Immature natural killer cell (primary cell): ENCODE data around the gene SLC1A2. TPM values are rescaled to one million over a fixed set of nuclear protein-coding genes. Genes with fewer than 3 reads are reported as not detected.

Source experiments
- DNase-seq, 3 donors: peaks; one replicate each; pipeline ENCODE4 v3.0.0; 2022; ENCODE audit warnings: mixed read lengths in 1 of 3
- H3K27ac Mint-ChIP-seq, 6 donors: one replicate each; pipeline ENCODE4 v1.8.0; 2020; ENCODE audit warnings: mixed read lengths in 6 of 6, mild to moderate bottlenecking in 5 of 6, inconsistent platforms in 4 of 6, moderate library complexity in 3 of 6
- H3K27me3 Mint-ChIP-seq, 3 donors: one replicate each; pipeline ENCODE4 v1.8.0; 2020 to 2021; ENCODE audit warnings: low read depth in 3 of 3, mild to moderate bottlenecking in 3 of 3, mixed read lengths in 3 of 3, moderate library complexity in 3 of 3, inconsistent platforms in 1 of 3
- H3K36me3 Mint-ChIP-seq, 3 donors: one replicate each; pipeline ENCODE4 v1.8.0; 2020; ENCODE audit warnings: mixed read lengths in 3 of 3, inconsistent platforms in 2 of 3, mild to moderate bottlenecking in 2 of 3
- H3K4me1 Mint-ChIP-seq, 2 donors: one replicate each; pipeline ENCODE4 v1.8.0; 2020; ENCODE audit warnings: inconsistent platforms in 2 of 2, mild to moderate bottlenecking in 2 of 2, mixed read lengths in 2 of 2, moderate library complexity in 1 of 2
- H3K4me3 Mint-ChIP-seq, 5 donors: one replicate each; pipeline ENCODE4 v1.8.0; 2020; ENCODE audit warnings: mild to moderate bottlenecking in 5 of 5, mixed read lengths in 5 of 5, inconsistent platforms in 3 of 5, moderate library complexity in 3 of 5
- H3K9me3 Mint-ChIP-seq, 6 donors: one replicate each; pipeline ENCODE4 v1.8.0; 2020; ENCODE audit warnings: mild to moderate bottlenecking in 6 of 6, mixed read lengths in 6 of 6, inconsistent platforms in 4 of 6, moderate library complexity in 3 of 6
- polyA plus RNA-seq, 3 donors: library from polyadenylated mRNA; unstranded; fragments of 300-500 nt; fragmentation: Illumina TruSeq; gene quantifications; one replicate each; pipeline ENCODE4 v1.2.3, GENCODE V29; 2021

Gene SLC1A2
- polyA plus RNA-seq, 3 donors from 2014 or later = 0.03 to 0.06 TPM; not detected in 1

DNA sequence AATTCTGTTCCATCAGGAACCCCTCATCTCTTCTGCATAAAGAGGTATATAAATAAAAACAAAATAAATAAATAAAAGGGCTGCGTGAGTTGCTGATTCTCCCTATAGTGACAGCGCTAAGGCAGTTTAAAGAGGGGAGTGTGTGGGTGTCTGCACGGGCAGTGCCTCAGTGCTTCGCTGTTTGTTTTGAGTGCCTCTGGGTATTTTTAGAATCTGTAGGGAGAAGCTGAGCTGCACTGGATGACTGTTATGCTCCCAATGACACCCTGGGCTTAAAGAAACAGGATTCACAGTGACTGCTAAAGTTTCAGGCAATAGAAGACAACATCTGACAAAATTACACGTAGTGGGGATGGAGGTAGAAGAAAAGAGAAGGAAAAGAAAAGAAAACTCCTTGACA is 38.8 kb downstream of the SLC1A2 start:
- Mint-ChIP-seq H3K4me1 (no peaks in the 10 kb centered on the region), H3K36me3 (no peaks in the 10 kb centered on the region), H3K9me3 (no peaks in the 10 kb centered on the region), H3K27ac (no peak overlapping the region), H3K27me3 (peaks cover 2 to 5% (median 4%) of the 10 kb centered on the region in 3 donors), H3K4me3 (no peak overlapping the region)
- DNase-seq = no peak

DNA sequence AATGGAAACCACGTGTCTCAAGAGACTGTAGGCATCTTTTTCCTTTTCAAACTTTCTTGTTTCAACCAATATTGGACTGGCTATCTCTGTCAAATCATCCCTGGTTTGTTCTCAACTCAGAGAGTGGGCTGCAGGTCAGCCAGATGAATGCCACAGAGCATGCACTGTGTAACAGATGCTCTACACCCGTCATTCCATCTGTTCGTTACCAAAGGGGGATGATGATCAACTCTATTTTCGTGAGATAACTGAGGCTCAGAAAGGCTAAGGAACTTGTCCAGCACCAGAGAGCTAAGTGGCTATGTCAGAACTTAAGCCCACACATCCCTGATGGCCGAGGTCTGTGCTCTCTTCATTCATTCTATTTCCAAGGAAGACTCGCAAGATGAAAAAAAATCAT is 42.1 kb downstream of the SLC1A2 start:
- Mint-ChIP-seq H3K4me1 (peaks cover 9 to 18% of the 10 kb centered on the region in 2 donors), H3K27ac (no peak overlapping the region), H3K27me3 (peaks cover 2 to 5% (median 2%) of the 10 kb centered on the region in 3 donors), H3K4me3 (no peak overlapping the region), H3K36me3 (no peaks in the 10 kb centered on the region), H3K9me3 (no peaks in the 10 kb centered on the region)
- DNase-seq = no peak

DNA sequence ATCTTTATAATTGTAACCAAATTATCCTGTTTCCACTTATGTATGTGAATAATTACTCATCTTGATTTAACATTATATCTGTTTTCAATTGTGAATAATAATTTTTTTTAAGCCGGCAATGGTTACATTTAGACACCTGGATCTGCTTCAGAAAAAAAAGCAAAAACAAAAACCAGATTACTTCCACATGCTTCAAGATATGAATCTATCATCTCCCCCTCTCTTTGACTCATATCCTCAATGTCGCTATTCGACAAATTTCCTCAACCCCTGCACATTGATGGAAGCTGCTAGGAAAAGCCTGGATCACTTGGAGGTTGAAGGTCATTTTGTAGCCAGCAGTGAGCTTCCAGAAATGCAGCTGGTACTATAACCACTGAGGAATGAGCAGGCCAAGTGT is 42.7 kb downstream of the SLC1A2 start:
- DNase-seq = no peak
- Mint-ChIP-seq H3K27ac (no peak overlapping the region), H3K9me3 (no peaks in the 10 kb centered on the region), H3K36me3 (no peaks in the 10 kb centered on the region), H3K27me3 (peaks cover 2 to 5% (median 2%) of the 10 kb centered on the region in 3 donors), H3K4me1 (peaks cover 9 to 18% of the 10 kb centered on the region in 2 donors), H3K4me3 (no peak overlapping the region)

DNA sequence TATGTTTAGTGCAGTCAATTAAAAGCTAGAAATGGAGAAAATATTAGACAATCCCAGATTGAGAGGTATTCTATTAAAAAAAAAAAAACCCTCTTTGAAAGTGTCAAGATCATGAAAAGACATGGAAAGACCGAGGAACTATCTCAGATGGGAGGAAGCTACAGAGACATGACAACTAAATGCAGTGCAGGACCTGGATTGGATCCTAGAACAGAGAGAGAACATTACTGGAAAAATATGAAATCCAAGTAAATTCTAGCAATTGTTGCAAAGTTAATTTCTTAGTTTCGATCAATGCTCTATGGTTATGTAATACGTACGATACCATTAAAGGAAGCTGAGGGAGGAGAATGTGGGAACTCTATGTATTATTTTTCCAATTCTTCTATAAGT is 43.2 kb downstream of the SLC1A2 start:
- Mint-ChIP-seq H3K36me3 (no peaks in the 10 kb centered on the region), H3K9me3 (no peaks in the 10 kb centered on the region), H3K4me3 (no peak overlapping the region), H3K4me1 (peaks cover 9 to 18% of the 10 kb centered on the region in 2 donors), H3K27me3 (peaks cover 2 to 5% (median 2%) of the 10 kb centered on the region in 3 donors), H3K27ac (no peak overlapping the region)
- no peak for DNase-seq

DNA sequence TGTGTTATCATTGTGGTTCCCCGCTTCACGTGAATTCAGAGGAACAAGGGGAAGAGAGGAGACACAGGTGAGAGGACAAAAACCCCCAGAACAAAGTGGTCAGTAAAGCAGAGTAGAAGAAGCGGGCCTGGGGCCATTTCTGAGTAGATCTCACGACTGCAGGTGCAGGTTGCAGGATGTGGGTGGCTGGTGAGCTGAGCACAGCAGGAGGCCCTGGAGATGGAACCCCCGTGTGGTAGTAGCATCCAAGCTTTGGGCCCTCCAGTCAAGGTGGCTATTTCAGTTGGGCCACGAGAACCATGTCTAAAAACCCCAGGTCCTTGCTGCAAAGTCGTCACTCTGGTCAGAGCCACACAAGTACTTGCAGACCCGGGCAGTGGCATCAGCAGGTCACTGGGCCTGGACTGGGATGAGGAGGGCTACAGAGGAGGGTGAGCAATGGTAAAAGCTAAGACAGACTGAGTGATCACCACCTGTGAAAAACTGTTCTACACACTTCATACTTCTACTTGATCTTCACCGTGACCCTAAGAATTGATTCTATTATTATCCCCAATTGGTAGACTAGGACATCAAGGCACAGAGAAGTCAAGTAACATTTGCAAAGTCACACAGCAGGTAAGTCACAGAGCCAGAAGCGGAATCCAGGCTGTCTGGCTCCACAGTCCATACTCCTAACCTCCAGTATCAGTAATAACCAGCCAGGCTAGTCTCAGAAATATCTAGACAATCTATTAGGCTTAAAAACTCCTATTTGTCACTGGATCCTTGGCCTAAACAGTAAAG is 43.8 kb downstream of the SLC1A2 start:
- no peak overlapping the region for H3K27ac Mint-ChIP-seq

DNA sequence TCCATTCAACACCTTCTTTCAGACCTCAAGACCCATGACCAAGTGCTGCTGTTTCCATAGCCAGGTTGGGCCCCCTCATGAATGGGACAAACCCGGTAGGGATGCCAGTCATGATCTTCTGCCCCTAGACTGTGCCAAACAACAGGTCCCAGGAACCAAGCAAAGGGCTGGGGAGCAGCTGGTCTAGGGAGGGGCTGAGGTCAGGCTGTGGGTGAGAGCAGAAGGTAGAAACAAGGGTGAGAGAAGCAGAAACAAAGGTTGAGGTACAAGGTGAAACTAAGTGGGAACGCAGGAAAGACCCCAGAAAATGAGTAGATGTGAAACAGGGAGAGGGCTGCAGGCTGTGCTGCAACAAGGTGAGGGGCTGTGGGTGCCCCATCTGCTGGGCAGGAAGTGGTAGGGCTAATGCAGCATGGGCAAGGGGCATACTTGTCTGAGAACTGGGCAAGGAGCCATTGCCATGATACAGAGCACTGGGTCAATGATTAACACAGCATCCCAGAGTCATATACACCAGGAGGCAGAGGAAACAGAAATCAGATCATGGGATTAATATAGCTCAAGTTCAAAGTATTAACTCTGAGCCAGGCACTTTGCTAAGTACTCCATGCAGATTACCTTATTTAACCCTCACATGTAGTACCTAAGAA is 45.9 kb downstream of the SLC1A2 start:
- peak overlapping the region in 1 of 5 donors; percentile 12 for H3K4me3 Mint-ChIP-seq
- peak in 2 of 3 donors; percentile 5 to 10 for DNase-seq
- H3K27me3 Mint-ChIP-seq = peaks cover 2 to 5% (median 3%) of the 10 kb centered on the region in 3 donors
- H3K9me3 Mint-ChIP-seq = no peaks in the 10 kb centered on the region
- H3K36me3 Mint-ChIP-seq = no peaks in the 10 kb centered on the region
- H3K27ac Mint-ChIP-seq = peak overlapping the region in 3 of 6 donors; percentile 12 to 46 (median 13)
- peaks cover 9 to 18% of the 10 kb centered on the region in 2 donors for H3K4me1 Mint-ChIP-seq

More for the DNA sequence above, 43.8 kb downstream of the SLC1A2 start:
- H3K36me3 Mint-ChIP-seq = no peaks in the 10 kb centered on the region
- no peak overlapping the region for H3K4me3 Mint-ChIP-seq
- H3K4me1 Mint-ChIP-seq = peaks cover 9 to 18% of the 10 kb centered on the region in 2 donors
- no peak for DNase-seq
- peaks cover 2 to 5% (median 2%) of the 10 kb centered on the region in 3 donors for H3K27me3 Mint-ChIP-seq
- H3K9me3 Mint-ChIP-seq = no peaks in the 10 kb centered on the region

DNA sequence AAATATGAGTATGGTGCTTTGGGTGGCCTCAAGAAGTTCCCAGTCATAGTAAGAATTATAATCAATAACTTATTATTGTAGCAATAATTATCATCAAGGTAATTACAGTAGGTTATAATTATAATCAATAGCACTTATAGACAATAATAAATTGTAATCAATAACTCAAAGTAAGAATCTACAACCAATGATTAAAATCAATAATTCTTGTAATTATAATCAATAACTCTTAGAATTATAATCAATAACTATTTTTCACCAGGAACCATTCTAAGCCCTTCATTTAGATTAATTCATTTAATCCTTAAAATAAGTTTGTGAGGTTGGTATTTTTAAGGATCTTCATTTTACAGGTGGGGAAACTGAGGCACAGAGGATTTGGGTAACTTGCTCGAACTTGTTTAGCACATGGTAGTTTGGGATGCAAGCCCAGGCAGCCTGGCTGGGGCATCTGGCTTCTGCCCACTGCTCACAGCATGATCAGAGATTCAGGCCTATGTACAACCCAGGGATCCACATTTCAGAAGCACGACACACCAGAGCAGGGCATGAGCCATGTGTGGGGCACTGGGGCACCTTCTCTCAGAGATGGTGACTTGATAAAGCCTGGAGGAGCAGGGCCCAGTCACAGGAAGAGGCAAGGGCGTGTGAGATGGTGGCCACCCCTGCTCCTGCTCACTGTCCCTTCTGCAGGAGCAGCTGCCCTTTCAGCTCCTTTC is 46.6 kb downstream of the SLC1A2 start:
- Mint-ChIP-seq H3K9me3 (no peaks in the 10 kb centered on the region), H3K4me3 (no peak overlapping the region), H3K27me3 (peaks cover 2 to 5% (median 3%) of the 10 kb centered on the region in 3 donors), H3K36me3 (no peaks in the 10 kb centered on the region), H3K4me1 (peaks cover 9 to 18% of the 10 kb centered on the region in 2 donors), H3K27ac (peak overlapping the region in 2 of 6 donors; percentile 37 to 47)
- no peak for DNase-seq

DNA sequence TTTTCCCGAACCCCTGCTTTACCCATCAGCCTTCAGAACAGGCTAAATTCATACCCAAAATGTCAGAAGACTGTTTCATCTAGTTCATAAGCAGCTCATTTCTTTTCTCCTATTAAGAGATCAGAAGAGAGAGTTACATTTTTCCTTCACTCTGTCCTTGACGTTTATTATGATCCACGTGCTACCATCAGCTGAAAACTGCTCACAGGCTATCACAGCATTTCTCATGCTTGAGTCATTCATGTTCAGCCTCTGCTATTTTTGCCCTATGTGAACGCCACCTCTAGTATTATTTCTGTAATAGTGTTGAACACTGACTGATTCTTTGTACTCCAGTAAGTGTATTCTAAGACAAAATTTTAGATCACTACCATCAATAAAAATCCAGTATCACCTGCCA is 51.9 kb downstream of the SLC1A2 start:
- no peak overlapping the region for H3K27ac Mint-ChIP-seq

DNA sequence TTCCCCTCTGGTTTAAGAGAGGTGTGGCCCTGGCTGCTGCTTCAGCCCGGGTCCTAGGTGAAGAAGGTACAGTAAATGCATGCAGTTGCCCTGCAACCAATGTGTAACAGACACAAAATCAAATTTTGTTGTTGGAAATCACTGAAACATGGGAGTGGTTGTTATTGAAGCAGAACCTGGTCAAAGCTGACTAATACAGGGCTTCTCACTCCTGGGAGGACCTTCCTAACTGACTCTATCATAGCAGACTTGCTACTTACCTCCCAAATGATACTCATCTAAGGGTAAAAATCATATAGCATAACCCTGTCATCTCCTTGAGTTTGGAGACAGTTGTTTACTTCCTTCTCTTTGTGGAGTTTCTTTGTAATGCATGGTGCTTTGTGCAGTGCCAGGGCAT is 52.6 kb downstream of the SLC1A2 start:
- DNase-seq = no peak
- H3K4me1 Mint-ChIP-seq = no peaks in the 10 kb centered on the region
- H3K27ac Mint-ChIP-seq = no peak overlapping the region
- peaks cover 2 to 5% (median 3%) of the 10 kb centered on the region in 3 donors for H3K27me3 Mint-ChIP-seq
- H3K9me3 Mint-ChIP-seq = peaks cover 0 to 2% (median 0%) of the 10 kb centered on the region in 6 donors
- no peaks in the 10 kb centered on the region for H3K36me3 Mint-ChIP-seq
- H3K4me3 Mint-ChIP-seq = no peak overlapping the region

More for the DNA sequence above, 51.9 kb downstream of the SLC1A2 start:
- Mint-ChIP-seq H3K4me1 (no peaks in the 10 kb centered on the region), H3K4me3 (no peak overlapping the region), H3K36me3 (no peaks in the 10 kb centered on the region), H3K9me3 (peaks cover 0 to 2% (median 0%) of the 10 kb centered on the region in 6 donors), H3K27me3 (peaks cover 2 to 5% (median 3%) of the 10 kb centered on the region in 3 donors)
- no peak for DNase-seq

DNA sequence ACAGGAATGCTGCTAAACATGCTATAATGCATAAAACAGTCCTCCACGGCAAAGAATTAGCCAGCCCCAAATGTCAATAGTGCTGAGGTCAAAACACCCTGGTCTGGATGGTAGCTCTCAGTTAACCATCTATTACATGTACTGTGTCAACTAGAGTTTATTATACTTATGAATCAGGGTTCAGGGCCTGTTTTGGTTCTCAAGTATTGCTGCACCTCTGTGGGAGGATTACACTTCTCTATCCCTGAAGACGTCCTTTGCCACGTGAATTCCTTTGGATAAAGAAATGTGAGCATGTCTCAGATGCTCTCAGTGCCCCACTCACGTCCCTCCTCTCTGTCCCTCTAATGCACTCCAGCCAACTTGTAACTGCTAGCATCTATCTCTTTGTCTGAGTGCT is 53.4 kb downstream of the SLC1A2 start:
- no peak overlapping the region for H3K27ac Mint-ChIP-seq
- no peaks in the 10 kb centered on the region for H3K36me3 Mint-ChIP-seq
- no peak for DNase-seq
- H3K27me3 Mint-ChIP-seq = peaks cover 2 to 5% (median 3%) of the 10 kb centered on the region in 3 donors
- no peak overlapping the region for H3K4me3 Mint-ChIP-seq
- H3K4me1 Mint-ChIP-seq = no peaks in the 10 kb centered on the region
- peaks cover 0 to 2% (median 0%) of the 10 kb centered on the region in 6 donors for H3K9me3 Mint-ChIP-seq

DNA sequence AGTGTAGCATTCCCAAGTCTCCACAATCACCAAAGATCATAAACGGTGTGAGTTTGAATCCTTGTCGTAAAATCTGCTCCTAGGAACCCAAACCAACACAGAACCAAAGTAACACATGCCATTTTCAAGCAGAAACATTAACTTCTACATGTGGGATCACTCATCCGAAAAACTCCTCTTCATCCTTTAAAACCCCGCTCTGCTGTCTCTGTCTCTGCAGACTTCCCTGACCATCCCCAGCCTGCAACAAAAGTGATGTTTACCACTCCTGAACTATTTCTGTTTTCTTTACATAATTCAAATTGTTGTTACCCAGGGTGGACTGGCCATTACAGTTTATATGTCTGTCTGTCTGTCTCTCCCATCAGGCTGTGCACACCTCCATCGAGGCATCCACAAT is 54.0 kb downstream of the SLC1A2 start:
- no peak overlapping the region for H3K4me3 Mint-ChIP-seq
- H3K36me3 Mint-ChIP-seq = no peaks in the 10 kb centered on the region
- no peak overlapping the region for H3K27ac Mint-ChIP-seq
- H3K27me3 Mint-ChIP-seq = peaks cover 2 to 5% (median 3%) of the 10 kb centered on the region in 3 donors
- H3K4me1 Mint-ChIP-seq = no peaks in the 10 kb centered on the region
- DNase-seq = no peak
- H3K9me3 Mint-ChIP-seq = peaks cover 0 to 2% (median 0%) of the 10 kb centered on the region in 6 donors

DNA sequence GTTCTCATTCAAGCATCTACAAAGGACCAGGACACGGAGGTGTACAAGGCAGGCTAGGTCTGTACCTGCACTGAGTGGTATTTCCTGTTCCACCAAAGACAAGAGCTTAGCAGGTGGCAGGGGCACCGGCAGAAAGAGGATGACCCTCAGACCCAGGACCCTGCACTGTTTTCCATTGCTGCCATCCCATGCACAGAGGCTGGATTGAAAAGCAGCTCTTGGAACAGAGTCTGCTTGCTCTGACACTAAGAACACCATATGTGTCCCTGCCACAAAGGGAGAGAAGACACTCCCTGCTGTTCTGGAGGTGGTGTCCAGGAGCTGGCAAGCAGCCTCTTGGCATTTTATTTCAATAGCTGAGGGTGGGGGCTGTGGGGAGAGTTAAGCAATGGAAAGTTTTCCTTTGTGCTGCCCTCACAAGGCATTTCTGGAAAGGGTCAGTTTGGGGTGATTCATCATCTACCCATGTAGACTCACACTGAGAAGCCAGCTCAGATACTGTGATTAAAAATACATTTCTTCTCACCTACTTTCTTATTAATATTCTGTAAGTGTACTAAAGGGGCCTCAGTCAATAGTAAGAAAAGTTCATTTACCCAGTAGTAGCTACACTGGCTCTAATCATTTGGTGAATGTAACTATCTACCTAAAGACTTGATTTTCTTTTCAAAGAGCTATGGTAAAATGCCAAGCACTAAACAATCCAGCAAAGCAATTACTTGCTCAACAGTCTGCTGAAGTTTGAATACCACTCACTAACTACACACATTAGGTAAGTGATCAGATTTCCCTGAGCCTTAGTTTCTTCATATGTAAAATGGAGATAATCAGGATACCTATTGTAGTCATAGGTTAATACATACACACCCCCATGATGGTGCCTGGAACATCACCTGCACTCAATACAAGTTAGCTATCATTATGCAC is 55.2 kb downstream of the SLC1A2 start:
- no peak overlapping the region for H3K27ac Mint-ChIP-seq
- H3K4me3 Mint-ChIP-seq = no peak overlapping the region
- H3K9me3 Mint-ChIP-seq = peaks cover 0 to 2% (median 0%) of the 10 kb centered on the region in 6 donors
- no peaks in the 10 kb centered on the region for H3K36me3 Mint-ChIP-seq
- no peaks in the 10 kb centered on the region for H3K4me1 Mint-ChIP-seq
- no peak for DNase-seq
- peaks cover 0 to 3% (median 2%) of the 10 kb centered on the region in 3 donors for H3K27me3 Mint-ChIP-seq

DNA sequence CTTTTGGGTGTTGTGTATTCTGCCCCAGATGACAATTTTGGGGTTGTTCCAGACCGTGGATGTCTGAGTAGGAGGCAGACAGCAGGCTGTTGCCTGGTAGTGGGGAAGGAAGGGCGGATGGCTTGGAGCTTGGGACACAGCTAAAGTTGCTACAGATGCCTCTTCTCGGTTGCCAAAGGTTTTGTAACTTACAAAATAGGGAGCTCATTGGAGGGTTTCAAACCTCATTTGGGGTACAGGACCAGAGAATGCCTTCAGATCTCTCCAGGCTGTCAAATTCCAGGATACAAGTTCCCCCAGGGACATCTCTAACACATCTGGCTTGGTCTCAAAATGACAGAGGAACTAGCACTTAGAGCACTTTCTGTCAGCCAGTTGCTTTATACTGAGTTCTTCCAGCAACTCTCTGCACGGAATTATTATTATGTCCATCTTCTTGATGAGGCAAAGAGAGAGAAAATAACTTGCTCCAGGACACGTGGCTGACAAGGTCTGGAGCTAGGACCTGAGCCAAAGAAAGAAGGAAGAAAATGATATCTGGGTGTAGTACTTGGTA is 56.0 kb downstream of the SLC1A2 start:
- peaks cover 0 to 2% (median 0%) of the 10 kb centered on the region in 6 donors for H3K9me3 Mint-ChIP-seq
- H3K36me3 Mint-ChIP-seq = no peaks in the 10 kb centered on the region
- H3K4me3 Mint-ChIP-seq = no peak overlapping the region
- peaks cover 0 to 3% (median 2%) of the 10 kb centered on the region in 3 donors for H3K27me3 Mint-ChIP-seq
- DNase-seq = no peak
- H3K4me1 Mint-ChIP-seq = no peaks in the 10 kb centered on the region
- H3K27ac Mint-ChIP-seq = no peak overlapping the region
